ENCODE results near the gene CDYL. TPM values are rescaled to one million over a fixed set of nuclear protein-coding genes. Genes with fewer than 3 reads are reported as not detected.
A peak's percentile ranks its signal among the peaks of the same experiment; 100 is the strongest.

CDYL gene
- total RNA-seq, 1 donor from 2014 or later, result 27.8 TPM

GRCh38 chr6:4932228-4932903 lies 156.2 kb downstream of the CDYL start:
- no peak for DNase-seq (ENCODE audit: low read depth in 2 of 2)

GRCh38 chr6:4935486-4935885 lies 159.3 kb downstream of the CDYL start:
- DNase-seq (ENCODE audit: low read depth in 2 of 2), result no peak

DNA sequence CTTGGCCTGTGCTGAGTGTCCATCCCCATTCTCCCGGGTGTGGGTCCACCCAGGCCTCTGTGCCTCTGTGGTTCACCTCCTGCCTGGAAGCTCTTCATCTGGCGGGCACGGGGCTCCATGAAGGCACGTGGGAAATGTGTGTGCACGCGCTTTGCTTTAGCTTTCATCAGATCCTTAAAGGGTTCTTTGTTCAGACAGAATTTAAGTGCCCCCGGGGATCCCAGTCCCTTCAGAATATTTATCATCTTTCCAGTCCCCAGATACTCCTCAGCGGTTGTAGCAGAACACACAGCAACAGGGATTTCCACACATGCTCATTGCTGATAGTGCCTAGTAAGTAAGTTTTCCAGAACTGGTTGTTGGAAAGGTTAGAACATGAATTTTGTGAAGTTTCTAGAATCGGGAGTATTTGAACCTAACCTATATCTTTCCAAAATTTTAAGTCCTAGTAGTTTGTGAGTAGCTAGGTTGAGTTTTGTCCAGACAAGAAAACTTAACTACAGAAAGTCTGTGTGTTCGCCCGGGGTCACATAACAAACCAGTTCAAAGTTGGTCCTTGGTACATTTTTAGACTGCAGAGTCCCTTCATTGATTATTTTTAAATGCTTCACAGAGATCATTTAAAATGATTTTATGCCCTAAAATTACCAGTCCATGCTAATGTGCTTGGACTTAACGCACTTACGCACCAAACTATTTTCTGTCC lies 159.9 kb downstream of the CDYL start:
- DNase-seq (ENCODE audit: low read depth in 2 of 2), result no peak

GRCh38 chr6:4936681-4937041 lies 160.5 kb downstream of the CDYL start:
- peak; percentile 81 to 84 for DNase-seq (ENCODE audit: low read depth in 2 of 2)

- DNase-seq (ENCODE audit: low read depth in 2 of 2), result no peak
Measured at GRCh38 chr6:4937414-4937813, 161.2 kb downstream of the CDYL start.

GRCh38 chr6:4939241-4939640 lies 163.0 kb downstream of the CDYL start:
- no peak for DNase-seq (ENCODE audit: low read depth in 2 of 2)

DNA sequence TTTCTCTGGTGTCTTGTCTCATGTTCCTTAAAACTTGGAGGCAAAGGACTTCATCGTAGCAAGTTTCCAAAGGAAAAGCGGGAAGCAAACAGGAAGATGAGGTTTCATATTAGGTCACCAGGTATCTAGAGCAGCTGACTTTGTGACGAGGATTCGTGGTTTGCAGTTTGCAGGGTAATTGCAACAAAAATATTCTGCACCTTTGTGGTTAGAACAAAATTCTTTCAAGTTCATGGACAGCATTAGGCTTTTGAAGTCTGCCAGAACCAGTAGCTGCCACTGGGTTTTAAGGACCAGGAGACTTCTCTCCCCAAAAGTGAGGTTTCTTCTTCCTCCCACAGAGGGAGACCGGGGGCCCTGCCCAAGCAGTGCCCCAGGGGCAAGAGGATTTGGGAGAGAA lies 164.2 kb downstream of the CDYL start:
- no peak for DNase-seq (ENCODE audit: low read depth in 2 of 2)

- peak; percentile 47 to 86 for DNase-seq (ENCODE audit: low read depth in 2 of 2)
Measured at GRCh38 chr6:4941782-4942672, 165.8 kb downstream of the CDYL start.

DNA sequence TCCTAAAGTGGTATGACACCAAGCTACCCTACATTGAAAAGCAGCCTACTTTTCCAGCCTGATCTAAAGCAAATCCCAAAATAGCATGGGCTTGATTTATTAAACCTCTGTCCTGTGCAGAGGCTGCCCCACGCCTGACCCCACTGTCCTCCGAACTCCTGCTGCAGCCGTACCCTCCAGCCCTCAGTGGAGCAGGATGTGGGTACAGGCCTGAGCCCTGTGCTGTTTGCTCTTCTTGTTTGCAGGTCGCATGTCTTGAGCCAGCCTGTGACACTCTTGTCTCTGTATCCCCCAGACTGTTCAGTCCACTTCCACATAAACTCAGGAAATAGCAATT lies 166.4 kb downstream of the CDYL start:
- DNase-seq (ENCODE audit: low read depth in 2 of 2), result peak in 1 of 2 donors; percentile 14

- DNase-seq (ENCODE audit: low read depth in 2 of 2), result peak in 1 of 2 donors; percentile 52
Measured at GRCh38 chr6:4943716-4944115, 167.5 kb downstream of the CDYL start.

- no peak for DNase-seq (ENCODE audit: low read depth in 2 of 2)
Measured at GRCh38 chr6:4944325-4944724, 168.1 kb downstream of the CDYL start.

DNA sequence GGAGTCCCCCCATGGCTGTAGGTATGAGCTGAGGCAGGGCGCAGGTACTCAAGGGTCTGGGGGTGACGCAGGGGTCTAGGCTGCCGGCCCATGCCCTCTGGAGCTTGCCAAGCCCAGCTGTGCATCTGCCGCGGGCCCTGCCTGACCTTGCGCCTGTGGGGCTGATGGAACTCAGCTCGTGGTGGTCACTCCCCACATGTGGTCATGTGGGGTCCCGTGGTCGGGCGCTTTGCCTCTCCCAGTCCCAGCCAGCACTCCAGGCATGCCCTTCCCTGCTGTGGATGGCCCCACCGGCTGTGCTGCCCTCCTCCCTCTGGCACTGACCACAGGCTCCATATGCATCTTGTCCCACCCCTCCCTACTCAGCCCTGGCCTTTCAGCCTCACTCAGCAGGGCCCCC lies 170.3 kb downstream of the CDYL start:
- no peak for DNase-seq (ENCODE audit: low read depth in 2 of 2)

DNA sequence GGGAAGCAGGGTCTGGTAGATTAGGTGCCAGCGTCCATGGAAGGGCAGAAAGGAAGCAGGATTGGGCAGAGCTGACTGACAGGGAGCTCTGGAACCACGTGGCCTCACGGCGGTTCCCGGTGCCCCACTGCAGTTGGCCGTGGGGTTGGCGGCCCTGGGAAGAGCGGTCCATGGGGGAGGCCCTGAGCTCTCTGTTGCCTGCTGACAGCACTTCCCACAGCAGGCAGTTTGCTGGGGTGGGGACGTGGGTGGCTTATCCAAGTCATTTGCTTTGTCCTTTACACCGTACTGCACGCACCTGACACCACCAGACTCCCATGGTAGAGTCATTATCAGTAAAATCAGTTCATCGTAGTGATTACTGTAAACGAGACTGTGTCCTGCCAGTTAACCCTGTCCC lies 171.5 kb downstream of the CDYL start:
- no peak for DNase-seq (ENCODE audit: low read depth in 2 of 2)

DNA sequence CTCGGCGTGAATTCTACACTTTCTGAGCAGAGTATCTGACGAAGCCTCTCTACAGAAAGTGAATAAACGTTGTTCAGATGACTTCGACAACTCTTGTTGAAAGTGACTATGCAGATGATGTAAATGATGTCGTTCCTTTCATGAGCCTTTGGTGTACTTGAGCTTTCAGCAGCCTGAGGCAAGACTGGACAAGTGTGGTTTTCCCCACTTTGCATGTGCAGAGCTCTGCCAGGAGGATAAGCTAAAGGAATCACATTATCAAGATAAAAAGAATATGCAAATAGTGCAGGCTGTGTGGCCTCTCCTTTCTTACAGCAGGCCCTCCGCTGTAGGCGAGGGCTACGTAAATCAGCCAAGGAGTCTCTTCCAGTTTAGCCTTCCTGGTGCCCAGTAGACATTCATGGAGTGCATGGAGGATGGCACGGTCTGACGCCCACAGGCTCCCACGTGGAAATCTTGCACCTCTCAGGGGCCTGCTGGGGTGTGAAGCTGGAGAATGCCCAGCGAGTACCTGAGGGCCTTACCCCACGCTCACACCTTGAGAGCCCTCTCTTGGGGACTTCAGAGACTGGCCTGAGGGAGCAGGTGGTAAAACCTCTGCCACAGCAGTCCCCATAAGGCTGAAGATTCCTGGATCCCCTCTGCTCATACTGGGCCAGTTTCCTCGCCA lies 172.7 kb downstream of the CDYL start:
- DNase-seq (ENCODE audit: low read depth in 2 of 2), result no peak

- no peak for DNase-seq (ENCODE audit: low read depth in 2 of 2)
Measured at GRCh38 chr6:4950076-4950475, 173.9 kb downstream of the CDYL start.

DNA sequence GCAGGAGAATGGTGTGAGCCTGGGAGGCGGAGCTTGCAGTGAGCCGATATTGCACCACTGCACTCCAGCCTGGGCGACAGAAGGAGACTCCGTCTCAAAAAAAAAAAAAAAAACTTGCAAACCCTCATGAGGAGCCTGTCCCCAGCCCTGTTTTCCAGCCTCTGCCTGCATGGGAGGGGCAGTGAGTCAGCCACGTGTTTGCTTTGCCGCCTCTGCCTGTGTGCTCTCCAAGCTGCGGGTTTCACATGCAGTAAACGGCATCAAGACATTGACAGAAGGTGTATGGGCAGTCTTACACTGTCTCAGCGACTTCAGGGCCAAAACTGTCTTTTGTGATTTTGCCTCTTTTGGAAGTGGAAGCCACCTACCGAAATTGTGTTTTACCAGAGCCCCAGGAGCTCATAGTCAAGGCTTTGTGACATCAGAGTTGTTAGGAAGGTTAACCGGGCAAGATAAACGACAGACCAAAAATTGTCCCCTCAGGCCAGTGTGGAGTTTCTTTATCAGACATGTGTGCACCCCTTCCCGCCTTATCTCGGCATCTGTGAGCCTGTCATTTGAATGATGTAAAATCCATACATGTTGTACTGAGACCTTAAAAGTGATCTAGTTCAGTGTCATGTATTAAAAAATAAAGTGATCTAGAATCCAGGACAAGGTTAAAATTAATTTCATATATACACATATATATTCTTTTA lies 174.8 kb downstream of the CDYL start:
- DNase-seq (ENCODE audit: low read depth in 2 of 2), result no peak

- no peak for DNase-seq (ENCODE audit: low read depth in 2 of 2)
Measured at GRCh38 chr6:4953440-4953839, 177.2 kb downstream of the CDYL start.

DNA sequence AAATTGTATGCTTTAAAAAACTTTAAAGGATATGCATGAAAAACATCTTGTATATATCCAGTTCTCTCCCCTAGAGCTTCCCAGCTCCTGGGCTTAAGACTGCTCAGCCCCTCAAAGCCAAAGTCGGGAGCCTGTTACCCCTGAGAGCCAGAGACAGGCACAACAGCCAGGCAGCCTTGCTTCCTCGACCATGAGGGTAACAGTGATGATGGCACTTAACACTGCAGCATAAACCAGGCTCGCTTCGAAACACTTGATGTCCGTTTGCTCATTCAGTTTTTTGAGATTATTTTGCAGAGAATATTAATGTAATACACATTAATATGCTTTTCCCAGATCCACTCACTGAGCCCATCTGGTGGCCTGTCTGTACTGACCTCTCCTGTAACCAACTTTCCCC lies 180.4 kb downstream of the CDYL start:
- no peak for DNase-seq (ENCODE audit: low read depth in 2 of 2)

- peak; percentile 29 to 52 for DNase-seq (ENCODE audit: low read depth in 2 of 2)
Measured at GRCh38 chr6:4957521-4958231, 181.5 kb downstream of the CDYL start.

DNA sequence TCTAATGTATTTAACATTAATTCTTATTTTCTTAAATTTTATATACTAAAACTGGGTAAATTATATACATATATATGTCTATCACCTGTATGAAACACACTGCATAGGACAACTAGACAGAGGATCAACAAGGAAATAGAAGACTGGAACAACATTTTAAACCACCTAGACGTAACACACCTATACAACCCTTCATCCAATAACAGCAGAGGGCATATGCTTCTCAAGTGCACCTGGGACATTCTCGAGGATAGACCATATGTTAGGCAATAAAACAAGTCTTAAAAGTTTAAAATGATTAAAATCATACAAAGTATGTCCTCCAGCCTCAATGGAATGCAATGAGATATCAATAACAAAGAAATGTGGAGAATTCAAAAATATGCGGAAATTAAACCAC lies 182.4 kb downstream of the CDYL start:
- no peak for DNase-seq (ENCODE audit: low read depth in 2 of 2)

All from lung microvascular endothelial cell (primary cell).